GDM1 (cell line): Measurements from ENCODE around the gene ARHGAP24.

Source experiments
- DNase-seq: peaks from one replicate; lab custom pipeline; 2025; lab: John Stamatoyannopoulos, UW

ARHGAP24 gene

DNA sequence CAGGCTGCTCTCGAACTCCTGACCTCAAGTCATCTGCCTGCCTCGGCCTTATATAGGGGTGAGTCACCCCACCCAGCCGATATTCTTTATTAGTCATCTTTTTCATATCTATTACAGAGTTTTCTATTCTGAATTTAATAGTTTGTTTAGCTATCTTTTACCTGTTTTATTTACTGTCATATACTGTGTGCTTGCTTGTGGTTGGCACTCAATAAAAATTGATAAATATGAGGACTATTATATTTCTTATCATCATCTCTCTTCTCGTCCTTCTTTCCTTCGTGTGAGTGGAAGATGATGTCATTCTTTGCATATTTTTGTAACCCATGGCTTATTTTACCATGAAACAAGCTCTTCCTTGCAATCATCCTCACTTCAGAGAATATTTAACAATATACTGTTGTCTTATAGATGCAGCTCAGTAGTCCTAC, 265.5 kb downstream of the ARHGAP24 start:
- DNase-seq = no peak

DNA sequence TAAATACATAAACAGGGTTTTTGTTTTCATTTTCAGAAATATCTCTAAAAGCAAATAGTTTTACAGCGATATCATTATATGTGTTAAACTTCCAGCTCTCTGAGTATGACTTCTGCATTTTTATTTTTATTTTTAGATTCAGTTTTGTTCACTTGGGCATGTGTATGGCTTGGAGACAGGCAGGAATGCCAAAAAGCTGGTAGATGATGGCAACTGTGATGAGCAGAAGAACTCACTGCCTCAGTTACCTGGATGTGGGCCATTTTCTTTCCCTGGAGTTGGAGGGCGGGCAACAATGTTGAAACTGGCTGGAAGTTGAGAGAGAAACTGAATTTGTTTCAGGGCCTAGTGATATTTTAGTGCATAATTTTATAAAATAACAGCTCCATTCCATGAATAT, 266.4 kb downstream of the ARHGAP24 start:
- no peak for DNase-seq

DNA sequence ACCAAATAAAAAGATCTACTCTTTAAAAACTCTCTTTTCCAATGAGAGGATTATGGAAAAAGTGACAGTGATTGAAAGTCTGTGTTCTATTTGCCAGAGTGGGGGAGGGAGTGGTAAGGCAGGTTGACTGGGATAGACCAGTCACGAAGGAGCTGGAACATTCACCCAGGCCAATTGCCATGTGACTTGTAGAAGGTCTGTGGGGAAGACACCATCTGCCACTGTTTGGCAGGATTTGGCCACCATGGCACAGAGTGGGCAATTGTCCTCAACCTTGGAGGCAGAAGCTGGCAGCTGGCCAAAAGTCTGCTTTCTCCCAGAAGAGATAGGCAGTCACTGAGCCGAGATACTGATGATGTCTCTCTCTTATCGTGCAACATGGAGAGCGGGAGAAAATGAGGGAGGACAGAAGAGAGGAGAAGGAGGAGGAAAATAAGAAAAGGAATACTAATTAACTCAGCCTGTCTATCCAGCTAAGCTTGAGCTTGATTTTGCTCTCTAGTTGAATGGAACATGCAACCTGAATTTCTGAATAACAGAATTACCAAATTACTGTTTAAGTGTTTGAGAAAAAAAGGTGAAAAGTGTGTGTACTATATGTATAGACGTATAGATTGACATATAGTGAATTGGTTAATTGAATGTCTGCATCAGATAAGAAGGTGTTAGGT, 267.1 kb downstream of the ARHGAP24 start:
- no peak for DNase-seq

DNA sequence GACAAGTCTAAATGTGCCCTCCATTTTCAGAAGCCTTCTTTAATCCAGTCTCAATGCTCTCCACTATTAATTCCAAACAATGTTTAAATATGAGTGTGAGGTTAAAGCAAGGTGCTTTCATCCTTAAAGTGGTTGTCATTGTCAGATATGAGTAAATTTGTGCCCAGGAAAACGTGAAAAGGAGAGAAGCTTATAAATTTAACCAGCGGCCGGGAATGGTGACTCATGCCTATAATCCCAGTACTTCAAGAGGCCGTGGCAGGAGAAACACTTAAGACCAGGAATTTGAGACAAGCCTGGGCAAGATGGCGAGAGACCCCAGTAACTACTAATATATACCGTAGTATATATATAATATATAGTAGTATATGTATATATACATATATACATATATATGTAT, 270.0 kb downstream of the ARHGAP24 start:
- no peak for DNase-seq

DNA sequence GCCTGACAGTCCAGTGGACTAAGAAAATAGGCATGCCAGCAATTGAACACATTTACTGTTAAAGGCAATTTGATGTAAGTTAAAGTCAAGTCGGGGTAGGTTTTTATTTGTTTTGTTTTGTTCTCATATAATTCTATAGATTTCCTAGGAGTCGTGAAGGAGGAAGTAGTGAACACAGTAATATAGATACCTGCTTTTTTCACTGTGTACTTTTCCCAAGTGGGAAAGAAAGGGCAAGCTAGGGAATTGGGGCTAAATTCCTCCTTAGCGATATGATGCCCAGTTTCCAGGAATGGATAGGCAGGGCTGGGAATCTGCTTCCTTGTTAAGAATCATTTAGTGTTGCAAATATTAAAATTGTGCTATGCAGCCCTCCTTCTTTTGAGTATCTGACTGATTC, 271.0 kb downstream of the ARHGAP24 start:
- no peak for DNase-seq

DNA sequence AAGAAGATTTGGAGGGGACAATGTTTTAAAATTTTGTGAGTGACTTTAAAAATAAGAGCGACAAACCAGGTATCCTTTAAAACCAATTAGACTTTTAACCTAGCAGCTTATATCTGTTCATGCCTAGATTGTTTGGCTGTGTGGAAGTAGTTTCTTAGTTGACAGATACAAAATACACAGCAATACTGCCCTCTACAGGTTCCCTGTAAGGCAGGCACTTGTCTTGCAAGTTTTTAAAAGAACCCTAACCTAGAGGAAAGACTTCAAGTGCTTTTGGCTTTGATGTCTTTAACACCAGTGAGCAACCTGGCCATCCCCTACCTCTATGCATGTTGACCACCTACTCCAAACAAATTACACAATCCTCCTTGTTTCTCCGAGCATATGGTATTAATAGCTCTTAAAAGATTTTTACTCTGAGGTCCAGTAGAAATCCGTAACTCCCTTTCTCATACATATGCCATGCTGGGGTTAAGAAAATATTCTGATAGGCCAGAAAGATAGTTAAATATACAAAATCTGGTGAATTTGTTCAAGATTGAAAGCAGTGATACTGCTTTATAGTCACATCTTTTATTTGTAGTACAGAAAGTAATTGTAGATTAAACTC, 273.0 kb downstream of the ARHGAP24 start:
- DNase-seq = peak; percentile 34

DNA sequence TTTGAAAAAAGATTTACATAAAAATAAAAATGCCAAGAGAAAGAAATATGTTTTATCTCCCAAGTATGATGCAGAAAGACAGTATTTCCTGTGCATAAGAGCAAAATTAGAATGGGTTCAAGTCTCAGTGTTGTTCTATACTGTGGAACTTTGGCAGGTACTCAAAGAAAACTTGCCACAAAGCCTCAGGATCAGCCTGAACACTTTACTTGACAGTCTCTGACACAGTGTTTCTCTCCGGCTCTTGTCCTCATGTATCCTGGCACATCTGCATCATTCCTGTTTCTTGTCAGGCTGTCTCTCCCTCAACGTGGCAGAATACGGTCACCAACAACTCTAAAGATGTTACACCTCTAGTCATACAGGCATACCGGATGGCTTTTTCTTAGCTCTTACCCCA, 273.7 kb downstream of the ARHGAP24 start:
- DNase-seq = no peak

DNA sequence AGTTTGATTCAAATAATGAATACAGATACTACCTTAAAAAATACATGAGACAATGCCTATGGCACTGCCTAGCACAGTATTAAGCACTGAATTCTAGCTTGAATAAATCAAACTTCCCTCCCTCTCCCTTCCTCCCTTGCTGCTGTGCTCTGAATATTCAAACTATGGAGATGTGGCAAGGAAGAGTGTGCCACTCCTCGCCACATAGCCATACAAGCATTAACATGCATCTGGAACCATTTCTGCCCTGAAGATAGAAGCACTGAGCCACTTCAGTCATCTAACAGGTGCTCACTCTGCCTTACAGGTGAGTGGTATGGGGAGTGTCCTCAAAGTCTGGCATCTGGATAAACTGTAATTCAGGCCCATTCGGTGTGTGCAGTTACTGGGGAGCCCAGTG, 276.9 kb downstream of the ARHGAP24 start:
- no peak for DNase-seq

DNA sequence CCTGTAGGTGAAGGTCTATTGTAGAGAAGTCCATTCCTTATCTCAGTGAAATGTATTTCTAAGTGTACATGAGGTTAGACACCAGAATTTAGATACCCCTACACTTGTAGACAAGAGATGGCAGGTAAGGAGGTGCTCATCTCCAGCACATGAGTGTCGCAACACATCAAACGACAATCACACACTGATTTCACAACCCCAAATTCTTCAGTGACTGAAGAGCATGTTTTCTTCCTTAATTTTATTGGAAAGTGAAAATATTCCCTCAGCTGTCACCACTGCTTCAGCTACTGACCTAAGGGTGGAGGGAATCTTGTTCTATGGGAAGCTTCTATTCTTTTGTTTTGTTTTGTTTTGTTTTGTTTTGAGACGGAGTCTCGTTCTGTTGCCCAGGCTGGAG, 280.3 kb downstream of the ARHGAP24 start:
- no peak for DNase-seq

DNA sequence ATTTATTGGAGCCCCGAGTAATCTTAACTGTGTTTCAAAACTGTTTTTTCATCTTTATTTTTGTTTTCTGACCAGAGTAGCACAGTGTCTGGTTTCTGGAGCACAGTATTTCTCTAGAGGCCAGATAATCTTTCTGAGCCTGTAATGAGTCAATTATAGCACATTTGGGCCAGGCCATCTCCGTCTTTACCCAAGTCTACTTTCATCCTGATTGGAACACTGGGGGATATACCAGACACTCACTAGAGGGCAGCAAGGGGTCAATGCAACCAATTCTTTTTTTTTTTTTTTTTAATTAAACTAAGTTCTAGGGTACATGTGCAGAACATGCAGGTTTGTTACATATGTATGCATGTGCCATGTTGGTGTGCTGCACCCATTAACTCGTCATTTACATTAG, 282.0 kb downstream of the ARHGAP24 start:
- DNase-seq = no peak

DNA sequence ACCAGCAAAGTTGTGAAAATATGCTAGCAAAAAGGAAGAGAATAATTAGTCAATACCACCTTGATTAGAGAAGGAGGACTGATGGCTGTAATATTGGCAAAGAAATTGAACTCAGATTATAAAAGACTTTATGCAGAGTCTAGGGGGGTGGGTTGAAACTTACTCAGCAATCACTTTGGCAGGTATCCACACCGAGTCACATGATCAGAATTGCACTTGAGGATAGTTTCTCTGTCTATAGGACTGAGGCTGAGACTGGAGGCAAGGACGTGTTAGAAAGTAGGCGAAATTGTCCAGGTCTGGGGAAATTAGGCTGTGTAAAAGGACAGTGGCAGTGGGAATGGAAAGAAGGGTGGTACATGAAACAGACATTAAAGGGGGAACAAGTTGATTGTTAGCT, 284.4 kb downstream of the ARHGAP24 start:
- no peak for DNase-seq

DNA sequence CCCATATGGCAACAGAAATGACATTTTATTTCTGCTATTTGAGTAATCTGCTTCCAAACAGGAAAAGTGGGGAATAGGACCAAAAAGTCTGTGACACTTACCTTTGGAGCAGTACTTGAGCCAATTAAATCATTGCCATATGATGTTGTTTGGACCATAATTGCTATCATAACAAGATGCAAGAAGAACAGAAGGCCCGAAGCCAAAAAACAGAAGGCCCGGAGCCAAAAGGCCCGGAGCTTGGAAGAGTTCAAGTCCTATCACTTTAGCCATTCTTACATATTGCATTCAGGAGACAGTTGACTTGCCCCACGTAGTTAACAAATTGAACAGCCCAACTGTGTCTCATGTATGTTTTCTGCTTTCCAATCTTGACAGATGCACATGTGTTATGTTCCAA, 285.6 kb downstream of the ARHGAP24 start:
- DNase-seq = no peak

DNA sequence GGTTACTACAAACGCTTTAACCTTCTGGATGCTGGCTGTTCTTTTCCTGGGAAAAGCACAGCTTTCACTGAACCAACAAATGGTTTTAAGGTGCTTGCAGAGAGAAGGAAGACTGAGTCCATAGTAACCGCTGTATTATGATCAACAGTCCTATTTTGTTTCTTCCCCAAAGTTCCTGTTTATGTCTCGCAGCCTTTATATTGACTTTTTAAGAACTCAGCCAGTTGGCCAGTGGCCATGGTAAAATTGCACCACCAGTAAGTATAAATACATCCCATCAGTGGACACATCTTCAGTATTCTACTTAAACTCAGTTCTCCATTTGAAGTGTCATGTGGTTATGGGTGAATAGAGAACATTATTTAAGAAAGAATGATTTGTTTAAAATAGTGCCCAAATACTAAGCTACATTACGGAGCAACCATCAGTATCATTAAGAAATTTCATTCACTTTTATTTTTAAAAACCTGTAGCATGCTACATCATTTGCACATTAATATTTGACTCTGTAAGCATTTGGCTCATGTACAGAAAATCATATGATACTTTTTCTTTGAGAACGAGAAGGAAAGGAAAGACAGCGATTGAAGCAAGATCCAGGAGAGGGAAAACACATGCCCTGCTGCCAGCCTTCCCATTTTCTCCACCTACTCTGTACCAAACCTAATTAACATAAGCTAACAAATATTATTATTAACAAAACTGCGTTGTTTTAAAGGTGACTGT, 287.0 kb downstream of the ARHGAP24 start:
- no peak for DNase-seq

DNA sequence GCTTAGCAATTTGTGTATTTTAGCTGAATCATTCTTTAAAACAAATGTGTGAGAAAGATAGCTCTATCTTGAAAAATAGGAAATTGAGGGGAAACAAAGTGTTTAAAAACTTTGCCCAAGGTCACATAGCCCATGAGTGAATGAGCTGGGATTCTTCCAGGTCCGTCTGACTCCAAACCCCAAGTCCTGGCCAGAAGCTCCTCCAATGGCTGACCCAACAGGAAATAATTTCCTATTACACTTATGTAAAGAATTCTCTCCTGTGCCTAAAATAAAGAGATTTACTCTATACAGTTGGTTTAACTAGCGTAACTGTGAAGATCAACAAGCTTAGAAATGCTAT, 287.6 kb downstream of the ARHGAP24 start:
- no peak for DNase-seq

DNA sequence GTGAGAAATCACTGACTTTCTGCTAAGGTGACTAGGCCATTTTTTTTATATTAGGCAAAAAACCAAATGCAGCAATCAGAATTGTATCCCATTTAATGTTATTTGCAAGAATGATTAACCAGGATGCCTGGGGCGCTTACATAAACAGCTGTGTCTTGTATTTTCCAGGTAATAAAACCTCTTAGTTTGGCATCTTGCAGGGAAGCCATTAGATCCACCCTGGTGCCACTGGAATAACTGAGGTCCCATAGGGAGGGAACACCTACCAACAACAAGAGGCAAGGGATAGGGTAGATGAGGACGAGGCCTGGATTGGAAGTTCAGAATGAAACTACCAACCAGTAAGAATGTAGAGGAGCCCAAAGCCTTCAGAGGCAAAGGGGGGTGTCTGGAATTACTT, 288.3 kb downstream of the ARHGAP24 start:
- no peak for DNase-seq

DNA sequence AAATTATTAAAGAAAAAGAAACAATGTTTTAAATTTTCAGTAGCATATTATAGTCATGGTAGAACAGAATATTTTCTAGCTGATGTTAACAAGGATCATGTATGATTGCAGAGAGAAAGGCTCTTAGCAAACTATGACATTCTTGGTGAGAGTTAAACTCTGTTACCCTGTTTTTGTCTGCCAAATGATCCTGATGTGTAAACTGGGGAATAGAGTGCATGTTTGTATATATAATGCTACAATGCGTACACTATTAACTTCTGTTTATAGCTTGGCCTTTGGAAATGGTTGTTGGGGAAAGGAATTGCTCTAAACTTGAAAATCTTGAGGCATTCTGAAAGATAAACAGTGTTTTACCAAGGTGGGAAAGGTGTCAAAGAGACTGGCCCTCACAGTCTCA, 292.7 kb downstream of the ARHGAP24 start:
- no peak for DNase-seq

DNA sequence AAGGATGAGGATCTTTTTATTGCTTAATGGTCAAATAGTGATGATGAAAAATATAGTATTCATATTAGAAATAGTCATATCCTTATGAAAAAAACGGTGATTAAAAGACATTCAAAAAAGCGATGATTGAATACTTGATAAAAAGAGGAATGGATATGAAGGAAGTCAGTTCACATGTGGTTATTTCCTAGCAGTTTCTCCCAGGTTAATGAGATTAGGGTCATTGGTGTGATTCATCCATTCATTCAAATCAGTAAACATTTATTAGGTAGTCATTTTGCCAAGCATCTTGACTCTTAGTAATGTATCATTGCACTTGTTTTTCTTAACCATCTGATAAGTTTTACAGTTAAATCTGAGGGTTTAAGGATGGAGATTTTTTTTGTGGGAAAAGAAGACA, 294.1 kb downstream of the ARHGAP24 start:
- DNase-seq = no peak

DNA sequence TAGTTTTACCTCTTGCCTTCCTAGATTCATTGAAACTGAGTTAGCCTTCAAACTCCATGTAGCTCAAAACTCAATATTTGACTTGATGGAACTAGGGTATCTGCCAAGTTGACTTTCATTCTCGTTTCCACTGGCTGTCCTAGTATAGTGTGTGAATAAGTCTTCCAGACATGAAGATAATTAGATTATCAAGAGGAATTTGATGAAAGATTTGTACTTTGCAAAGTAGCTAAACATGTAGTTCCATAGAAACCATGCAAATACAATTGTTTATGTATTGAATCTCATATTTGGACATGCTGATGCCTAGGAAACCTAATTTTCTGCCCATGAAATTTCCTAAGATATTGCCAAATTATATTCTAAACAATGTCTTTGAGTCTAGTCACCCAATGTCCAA, 297.5 kb downstream of the ARHGAP24 start:
- DNase-seq = no peak

DNA sequence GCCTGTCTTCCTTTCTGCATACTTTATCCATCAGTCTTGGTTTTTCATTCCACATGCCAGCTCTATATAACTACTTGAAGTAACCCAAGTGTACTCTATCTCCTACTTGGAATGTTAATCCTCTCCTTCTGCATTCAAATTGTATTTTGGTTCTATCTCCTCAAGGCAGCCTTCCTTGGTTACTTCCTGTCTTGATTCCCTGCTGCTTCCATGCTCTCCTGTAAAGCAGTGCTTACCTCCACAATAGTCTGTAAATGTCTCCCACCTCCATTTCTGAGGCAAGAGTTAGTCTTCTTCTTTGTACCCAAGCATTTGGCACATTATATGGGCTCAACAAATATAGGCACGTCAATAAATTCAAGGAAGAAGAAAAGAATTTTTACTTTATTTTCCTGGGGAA, 298.4 kb downstream of the ARHGAP24 start:
- no peak for DNase-seq

DNA sequence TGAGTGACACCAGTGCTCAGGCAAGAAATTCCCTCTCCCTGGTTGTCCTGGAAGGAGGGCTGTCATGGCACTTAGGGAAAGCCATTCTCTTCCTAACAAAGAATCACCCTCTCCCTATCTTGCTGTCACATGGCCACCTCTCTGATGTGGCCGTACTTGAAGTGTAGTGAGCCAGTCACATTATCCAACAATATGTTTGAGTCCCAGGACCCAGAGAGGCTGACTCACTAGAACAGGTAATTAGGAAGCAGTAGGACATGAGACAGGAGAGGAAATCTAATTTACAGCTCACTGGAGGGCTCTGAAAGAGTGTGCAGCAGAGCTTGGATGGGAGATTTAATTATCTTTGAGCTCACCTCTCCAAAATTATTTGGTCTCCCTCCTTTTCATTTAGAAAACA, 299.1 kb downstream of the ARHGAP24 start:
- DNase-seq = no peak

DNA sequence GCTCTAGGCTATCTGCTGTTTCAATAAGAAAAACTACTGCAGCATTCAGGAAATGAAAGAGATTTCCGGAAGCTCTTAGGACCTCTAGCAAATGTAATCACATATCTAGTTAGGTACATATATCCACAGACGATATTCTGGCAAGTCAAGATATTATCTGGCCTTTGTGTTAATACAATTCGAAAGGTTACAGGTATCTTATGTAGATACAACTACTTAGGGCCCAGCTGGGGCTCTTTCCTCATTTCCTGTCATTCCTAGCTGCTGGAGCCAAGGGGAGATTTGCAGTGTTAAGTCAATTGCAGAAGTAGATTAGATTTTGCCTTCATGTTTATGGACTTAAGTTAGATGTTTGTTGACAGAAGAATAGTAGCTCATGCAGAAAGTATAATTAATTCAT, 299.5 kb downstream of the ARHGAP24 start:
- DNase-seq = no peak

DNA sequence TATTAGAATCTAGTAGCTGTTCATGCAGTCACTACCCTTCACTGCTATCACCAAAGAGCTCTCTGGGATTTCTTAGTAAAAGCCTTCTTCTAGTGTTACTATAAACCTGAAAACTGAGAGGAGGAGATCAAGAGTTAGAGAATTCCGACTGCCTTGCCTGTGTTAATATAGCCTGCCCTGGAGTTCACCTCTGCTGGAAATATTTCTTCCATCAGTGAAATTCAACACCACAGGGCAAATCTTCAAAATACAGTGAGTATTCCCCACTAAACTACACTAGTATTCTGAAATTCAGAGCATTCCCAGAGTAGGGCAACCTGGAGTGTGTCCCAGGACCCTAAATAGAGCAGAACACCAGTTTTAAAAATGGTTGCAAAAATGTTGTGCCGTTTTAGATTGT, 301.1 kb downstream of the ARHGAP24 start:
- no peak for DNase-seq

DNA sequence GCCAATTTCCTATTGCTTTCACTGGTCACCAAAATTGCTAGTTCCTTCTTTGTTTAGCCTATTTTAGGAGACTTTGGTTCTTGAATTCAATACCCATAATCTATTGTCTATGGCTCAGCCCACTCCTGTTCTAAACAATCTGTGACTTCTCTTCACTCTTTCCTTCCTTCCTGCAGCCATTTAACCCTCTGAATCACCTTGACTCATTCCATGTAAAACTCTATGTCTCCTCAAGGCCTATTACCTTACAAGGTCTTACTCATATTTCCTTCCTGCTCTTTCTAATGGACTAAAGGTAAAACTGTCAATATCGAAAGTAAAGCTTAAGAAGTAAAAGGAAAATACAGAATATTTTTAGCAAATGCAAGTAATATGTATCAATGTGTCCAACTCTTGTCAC, 301.6 kb downstream of the ARHGAP24 start:
- DNase-seq = no peak
